ENCODE data around the gene HP.

DNA sequence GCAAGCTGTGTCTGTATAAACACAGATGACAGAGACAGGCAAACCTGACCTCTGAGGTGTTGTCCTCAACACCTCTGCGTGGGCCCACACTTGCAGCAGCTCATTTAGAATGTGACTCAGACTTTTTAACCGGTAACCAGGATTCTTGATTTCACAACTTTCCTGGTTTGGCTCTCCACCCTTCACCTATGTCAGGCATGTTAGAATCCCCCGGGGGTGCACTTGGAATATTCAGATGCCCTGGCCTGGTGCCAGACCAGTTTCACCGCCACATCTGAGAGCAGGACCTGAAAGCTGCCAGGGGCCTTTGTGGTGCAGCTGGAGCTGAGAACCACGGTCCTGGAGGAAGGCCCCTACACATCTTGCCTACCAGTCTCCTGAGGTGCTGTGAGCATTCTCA is 40.9 kb upstream of the HP start:
- TF ChIP-seq CTCF (IDR thresholded peaks at IDR 0.05) (no peak), POLR2A (IDR thresholded peaks at IDR 0.05) (peak; percentile 38)

All from right lobe of liver (tissue), 4 donors.